HG02840 (cell line): ENCODE results near the gene RAPGEF2.

ENCODE experiments used
- ATAC-seq: cut with Tn5 transposase; IDR thresholded peaks from one replicate; pipeline ENCODE4 v1.9.1; 2021; ENCODE audit warnings: mild to moderate bottlenecking, moderate library complexity, moderate number of reproducible peaks; ENCODE audit not compliant: unreplicated experiment, low FRiP score

The RAPGEF2 gene

GRCh38 chr4:159269116-159269515 lies 166.2 kb downstream of the RAPGEF2 start:
- no peak for ATAC-seq

GRCh38 chr4:159269956-159270355 lies 167.1 kb downstream of the RAPGEF2 start:
- no peak for ATAC-seq

GRCh38 chr4:159271856-159272255 lies 169.0 kb downstream of the RAPGEF2 start:
- ATAC-seq: no peak

GRCh38 chr4:159272273-159273140 lies 169.6 kb downstream of the RAPGEF2 start:
- ATAC-seq: no peak

- no peak for ATAC-seq
Measured at GRCh38 chr4:159273141-159273438, 170.2 kb downstream of the RAPGEF2 start.

- ATAC-seq: no peak
Measured at GRCh38 chr4:159273841-159274240, 171.0 kb downstream of the RAPGEF2 start.

GRCh38 chr4:159278399-159278798 lies 175.5 kb downstream of the RAPGEF2 start:
- ATAC-seq: no peak

- no peak for ATAC-seq
Measured at GRCh38 chr4:159279084-159279483, 176.2 kb downstream of the RAPGEF2 start.

- no peak for ATAC-seq
Measured at GRCh38 chr4:159280442-159281172, 177.7 kb downstream of the RAPGEF2 start.

- ATAC-seq: no peak
Measured at GRCh38 chr4:159281771-159282170, 178.9 kb downstream of the RAPGEF2 start.

GRCh38 chr4:159282329-159282728 lies 179.4 kb downstream of the RAPGEF2 start:
- no peak for ATAC-seq

GRCh38 chr4:159282944-159283343 lies 180.1 kb downstream of the RAPGEF2 start:
- no peak for ATAC-seq

GRCh38 chr4:159283696-159284095 lies 180.8 kb downstream of the RAPGEF2 start:
- ATAC-seq: no peak

- no peak for ATAC-seq
Measured at GRCh38 chr4:159284113-159284512, 181.2 kb downstream of the RAPGEF2 start.

GRCh38 chr4:159284733-159285132 lies 181.9 kb downstream of the RAPGEF2 start:
- no peak for ATAC-seq

- ATAC-seq: no peak
Measured at GRCh38 chr4:159287767-159288166, 184.9 kb downstream of the RAPGEF2 start.

- no peak for ATAC-seq
Measured at GRCh38 chr4:159289682-159290081, 186.8 kb downstream of the RAPGEF2 start.

GRCh38 chr4:159290321-159291030 lies 187.6 kb downstream of the RAPGEF2 start:
- no peak for ATAC-seq

- no peak for ATAC-seq
Measured at GRCh38 chr4:159291176-159291575, 188.3 kb downstream of the RAPGEF2 start.

- ATAC-seq: no peak
Measured at GRCh38 chr4:159292137-159292896, 189.4 kb downstream of the RAPGEF2 start.
